ENCODE data around the gene EXOC3. TPM values are rescaled to one million over a fixed set of nuclear protein-coding genes. Genes with fewer than 3 reads are reported as not detected.

The EXOC3 gene
- total RNA-seq, 4 donors from 2014 or later = 32.4 to 84.8 (median 49.2) TPM

- TF ChIP-seq, protein P1, sequence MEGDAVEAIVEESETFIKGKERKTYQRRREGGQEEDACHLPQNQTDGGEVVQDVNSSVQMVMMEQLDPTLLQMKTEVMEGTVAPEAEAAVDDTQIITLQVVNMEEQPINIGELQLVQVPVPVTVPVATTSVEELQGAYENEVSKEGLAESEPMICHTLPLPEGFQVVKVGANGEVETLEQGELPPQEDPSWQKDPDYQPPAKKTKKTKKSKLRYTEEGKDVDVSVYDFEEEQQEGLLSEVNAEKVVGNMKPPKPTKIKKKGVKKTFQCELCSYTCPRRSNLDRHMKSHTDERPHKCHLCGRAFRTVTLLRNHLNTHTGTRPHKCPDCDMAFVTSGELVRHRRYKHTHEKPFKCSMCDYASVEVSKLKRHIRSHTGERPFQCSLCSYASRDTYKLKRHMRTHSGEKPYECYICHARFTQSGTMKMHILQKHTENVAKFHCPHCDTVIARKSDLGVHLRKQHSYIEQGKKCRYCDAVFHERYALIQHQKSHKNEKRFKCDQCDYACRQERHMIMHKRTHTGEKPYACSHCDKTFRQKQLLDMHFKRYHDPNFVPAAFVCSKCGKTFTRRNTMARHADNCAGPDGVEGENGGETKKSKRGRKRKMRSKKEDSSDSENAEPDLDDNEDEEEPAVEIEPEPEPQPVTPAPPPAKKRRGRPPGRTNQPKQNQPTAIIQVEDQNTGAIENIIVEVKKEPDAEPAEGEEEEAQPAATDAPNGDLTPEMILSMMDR (IDR thresholded peaks at IDR 0.05; ENCODE audit: low read depth) = no peak
Observed at GRCh38 chr5:425714-426113, 17.3 kb upstream of the EXOC3 start.

DNA sequence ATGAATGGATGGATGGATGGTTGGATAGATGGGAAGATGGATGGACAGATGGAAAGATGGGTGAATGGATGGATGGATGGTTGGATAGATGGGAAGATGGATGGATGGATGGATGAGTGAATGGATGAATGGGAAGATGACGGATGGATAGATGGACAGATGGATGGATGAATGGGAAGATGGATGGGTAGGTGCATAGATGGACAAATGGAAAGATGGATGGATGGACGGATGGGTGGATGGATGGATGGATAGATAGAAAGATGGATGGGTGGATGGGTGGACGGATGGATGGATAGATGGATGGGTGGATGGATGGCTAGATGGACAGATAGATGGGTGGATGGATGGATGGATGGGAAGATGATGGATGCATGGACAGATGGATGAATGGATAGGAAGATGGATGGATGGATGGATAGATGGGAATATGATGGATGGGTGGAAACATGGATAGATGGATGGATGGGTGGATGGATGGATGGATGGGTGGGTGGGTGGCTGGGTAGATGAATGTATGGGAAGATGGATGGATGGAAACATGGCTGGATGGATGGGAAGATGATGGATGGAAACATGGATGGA, 16.5 kb upstream of the EXOC3 start:
- TF ChIP-seq, protein P1 (IDR thresholded peaks at IDR 0.05; ENCODE audit: low read depth) = no peak

GRCh38 chr5:427415-428087, 15.4 kb upstream of the EXOC3 start:
- TF ChIP-seq, protein P1 (IDR thresholded peaks at IDR 0.05; ENCODE audit: low read depth) = no peak

DNA sequence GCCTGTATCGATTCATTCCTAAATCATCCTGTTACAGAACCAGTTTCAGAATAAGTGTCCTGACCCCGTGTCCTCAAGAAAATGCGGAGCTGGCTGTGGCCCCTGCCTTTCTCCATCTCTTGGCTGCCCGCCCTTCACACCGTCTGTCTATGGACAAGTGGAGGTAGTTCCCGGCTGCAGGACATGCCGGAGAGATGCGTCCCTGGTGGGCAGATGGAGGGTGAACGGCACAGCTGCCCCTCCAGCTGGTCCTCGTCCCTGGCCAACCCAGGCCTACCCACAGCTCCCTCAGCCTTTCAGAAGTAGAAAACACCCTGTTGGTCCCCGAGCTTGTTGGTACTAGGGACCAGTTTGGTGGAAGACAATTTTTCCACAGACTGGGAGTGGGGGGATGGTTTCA, 14.8 kb upstream of the EXOC3 start:
- TF ChIP-seq, protein P1 (IDR thresholded peaks at IDR 0.05; ENCODE audit: low read depth) = no peak

GRCh38 chr5:428754-429452, 14.1 kb upstream of the EXOC3 start:
- TF ChIP-seq, protein P1 (IDR thresholded peaks at IDR 0.05; ENCODE audit: low read depth) = no peak

GRCh38 chr5:429453-430188, 13.4 kb upstream of the EXOC3 start:
- TF ChIP-seq, protein P1 (IDR thresholded peaks at IDR 0.05; ENCODE audit: low read depth) = no peak
